ENCODE results near the gene NIPAL4.

The NIPAL4 gene

GRCh38 chr5:157516006-157516405, 56.0 kb downstream of the NIPAL4 start:
- no peak for DNase-seq (ENCODE audit: low spot score)

GRCh38 chr5:157516626-157517325, 56.8 kb downstream of the NIPAL4 start:
- DNase-seq (ENCODE audit: low spot score): no peak

GRCh38 chr5:157518963-157519362, 59.0 kb downstream of the NIPAL4 start:
- DNase-seq (ENCODE audit: low spot score): no peak

- DNase-seq (ENCODE audit: low spot score): no peak
These were observed 59.7 kb downstream of the NIPAL4 start for GRCh38 chr5:157519579-157520253.

GRCh38 chr5:157520911-157521703, 61.1 kb downstream of the NIPAL4 start:
- no peak for DNase-seq (ENCODE audit: low spot score)

GRCh38 chr5:157521704-157522029, 61.7 kb downstream of the NIPAL4 start:
- DNase-seq (ENCODE audit: low spot score): no peak

GRCh38 chr5:157523976-157524375, 64.0 kb downstream of the NIPAL4 start:
- no peak for DNase-seq (ENCODE audit: low spot score)

Data from SK-N-DZ (cell line).